ENCODE measurements around the gene SGMS1.
"Not testable (repeated sequence)": the region's sequence is repeated elsewhere in the genome, so short reads cannot be mapped to it uniquely, and the experiment has no call there.

Gene SGMS1

GRCh38 chr10:50550291-50550839 is 73.4 kb downstream of the SGMS1 start:
- no peak for TF ChIP-seq CTCF (IDR thresholded peaks at IDR 0.05; ENCODE audit: extremely low read depth, missing control alignments)
- no peak for DNase-seq (ENCODE audit: low spot score)

DNA sequence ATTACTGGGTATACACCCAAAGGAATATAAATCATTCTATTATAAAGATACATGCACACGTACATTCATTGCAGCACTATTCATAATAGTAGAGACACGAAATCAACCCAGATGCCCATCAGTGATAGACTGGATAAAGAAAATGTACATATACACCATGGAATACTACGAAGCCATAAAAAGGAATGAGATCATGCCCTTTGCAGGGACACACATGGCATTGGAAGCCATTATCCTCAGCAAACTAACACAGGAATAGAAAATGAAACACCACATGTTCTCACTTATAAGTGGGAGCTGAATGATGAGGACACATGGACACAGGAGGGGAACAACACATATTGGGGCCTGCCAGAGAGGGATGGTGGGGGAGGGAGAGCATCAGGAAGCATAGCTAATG is 74.6 kb downstream of the SGMS1 start:
- DNase-seq (ENCODE audit: low spot score), result not testable (repeated sequence)

GRCh38 chr10:50548481-50548880 is 75.3 kb downstream of the SGMS1 start:
- not testable (repeated sequence) for DNase-seq (ENCODE audit: low spot score)

DNA sequence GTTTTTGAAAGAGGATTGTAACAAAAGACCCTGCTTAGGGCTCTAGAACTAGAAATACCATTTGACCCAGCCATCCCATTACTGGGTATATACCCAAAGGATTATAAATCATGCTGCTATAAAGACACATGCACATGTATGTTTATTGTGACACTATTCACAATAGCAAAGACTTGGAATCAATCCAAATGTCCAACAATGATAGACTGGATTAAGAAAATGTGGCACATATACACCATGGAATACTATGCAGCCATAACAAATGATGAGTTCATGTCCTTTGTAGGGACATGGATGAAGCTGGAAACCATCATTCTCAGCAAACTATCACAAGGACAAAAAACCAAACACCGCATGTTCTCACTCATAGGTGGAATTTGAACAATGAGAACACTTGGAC is 77.5 kb downstream of the SGMS1 start:
- not testable (repeated sequence) for DNase-seq (ENCODE audit: low spot score)

GRCh38 chr10:50545846-50546245 is 77.9 kb downstream of the SGMS1 start:
- no peak for DNase-seq (ENCODE audit: low spot score)
- TF ChIP-seq CTCF (IDR thresholded peaks at IDR 0.05; ENCODE audit: extremely low read depth, missing control alignments), result no peak

GRCh38 chr10:50544857-50545429 is 78.8 kb downstream of the SGMS1 start:
- no peak for TF ChIP-seq CTCF (IDR thresholded peaks at IDR 0.05; ENCODE audit: extremely low read depth, missing control alignments)
- DNase-seq (ENCODE audit: low spot score), result no peak

GRCh38 chr10:50544095-50544856 is 79.5 kb downstream of the SGMS1 start:
- DNase-seq (ENCODE audit: low spot score), result no peak
- TF ChIP-seq CTCF (IDR thresholded peaks at IDR 0.05; ENCODE audit: extremely low read depth, missing control alignments), result no peak

- no peak for TF ChIP-seq CTCF (IDR thresholded peaks at IDR 0.05; ENCODE audit: extremely low read depth, missing control alignments)
- no peak for DNase-seq (ENCODE audit: low spot score)
Measured at GRCh38 chr10:50542871-50543270, 80.9 kb downstream of the SGMS1 start.

DNA sequence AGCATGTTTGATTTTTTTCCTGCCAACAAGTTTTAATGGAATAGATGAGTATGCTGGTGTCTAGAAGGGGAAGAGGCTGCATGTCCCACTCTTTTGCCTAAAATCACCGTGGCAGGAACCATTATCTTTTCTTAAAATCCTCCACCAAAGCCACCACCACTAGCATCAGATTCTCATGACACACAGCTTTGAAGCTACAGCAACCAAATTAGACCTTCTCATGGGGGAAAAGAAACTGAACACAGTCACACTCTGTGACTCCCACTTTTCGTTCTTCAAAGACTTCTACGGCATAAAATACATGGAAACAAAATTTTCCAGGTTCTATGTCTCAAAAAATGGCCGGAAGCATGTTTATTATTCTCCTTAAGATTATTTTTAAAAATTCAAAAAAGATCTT is 81.8 kb downstream of the SGMS1 start:
- TF ChIP-seq CTCF (IDR thresholded peaks at IDR 0.05; ENCODE audit: extremely low read depth, missing control alignments), result no peak
- DNase-seq (ENCODE audit: low spot score), result peak; percentile 30

Data from GM20000 (cell line).